ACC112 (cell line): ENCODE data around the gene AGAP1.
A peak's percentile ranks its signal among the peaks of the same experiment; 100 is the strongest.

Source experiments
- H2AFZ ChIP-seq: fragments of 200-600 bp; sonication (generic); one replicate; pipeline ENCODE4 v1.6.0; 2017; ENCODE audit warnings: antibody characterized with exemption, low read length; ENCODE audit not compliant: unreplicated experiment
- H3K27ac ChIP-seq: fragments of 200-600 bp; sonication (generic); 2 replicates; pipeline ENCODE4 v1.5.1; 2014; ENCODE audit warnings: low read depth, mild to moderate bottlenecking, antibody characterized with exemption, low read length, moderate library complexity
- H3K27me3 ChIP-seq: fragments of 200-600 bp; sonication (generic); 2 replicates; pipeline ENCODE4 v1.6.1; 2014; ENCODE audit warnings: mild to moderate bottlenecking, antibody characterized with exemption, low read length, moderate library complexity, mixed read lengths; ENCODE audit not compliant: insufficient read depth
- H3K36me3 ChIP-seq: fragments of 200-600 bp; sonication (generic); 2 replicates; pipeline ENCODE4 v1.6.1; 2016; ENCODE audit warnings: mild to moderate bottlenecking, antibody characterized with exemption, low read length, moderate library complexity, mixed read lengths; ENCODE audit not compliant: insufficient read depth
- H3K4me1 ChIP-seq: fragments of 200-600 bp; sonication (generic); one replicate; pipeline ENCODE4 v1.6.1; 2016; ENCODE audit warnings: low read length, mixed read lengths; ENCODE audit not compliant: insufficient read depth, unreplicated experiment, control insufficient read depth
- H3K4me3 ChIP-seq: fragments of 200-600 bp; sonication (generic); 2 replicates; pipeline ENCODE4 v1.5.1; 2014; ENCODE audit warnings: mild to moderate bottlenecking, low read depth, low read length
- H3K79me2 ChIP-seq: fragments of 200-600 bp; sonication (generic); one replicate; pipeline ENCODE4 v1.6.0; 2016; ENCODE audit warnings: low read length; ENCODE audit not compliant: control insufficient read depth, unreplicated experiment, insufficient read depth

The AGAP1 gene

DNA sequence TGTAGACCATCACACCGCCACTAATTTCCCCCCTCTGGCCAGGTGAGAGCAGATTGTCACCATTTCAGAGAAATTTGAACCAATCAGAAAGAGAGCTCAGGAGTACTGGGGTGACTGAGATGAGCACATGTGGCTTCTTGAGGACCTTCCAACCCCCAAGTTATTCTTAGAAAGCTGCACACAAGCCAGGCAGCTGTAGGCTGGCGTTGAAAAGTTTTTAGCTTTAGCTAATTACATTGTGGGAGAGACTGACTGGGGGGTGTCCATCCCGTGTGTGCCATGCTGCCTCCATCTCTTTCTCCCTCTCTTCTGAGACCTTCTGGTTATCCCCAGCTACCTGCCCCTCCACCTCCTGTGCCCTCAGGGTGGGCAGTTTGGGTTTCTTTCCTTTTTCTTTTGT lies 154.0 kb downstream of the AGAP1 start:
- Histone ChIP-seq H3K79me2 (peaks cover 29% of the 10 kb centered on the region), H3K27ac (no peak overlapping the region), H2AFZ (no peak overlapping the region), H3K36me3 (no peaks in the 10 kb centered on the region), H3K27me3 (no peaks in the 10 kb centered on the region), H3K4me3 (no peak overlapping the region), H3K4me1 (no peaks in the 10 kb centered on the region)

DNA sequence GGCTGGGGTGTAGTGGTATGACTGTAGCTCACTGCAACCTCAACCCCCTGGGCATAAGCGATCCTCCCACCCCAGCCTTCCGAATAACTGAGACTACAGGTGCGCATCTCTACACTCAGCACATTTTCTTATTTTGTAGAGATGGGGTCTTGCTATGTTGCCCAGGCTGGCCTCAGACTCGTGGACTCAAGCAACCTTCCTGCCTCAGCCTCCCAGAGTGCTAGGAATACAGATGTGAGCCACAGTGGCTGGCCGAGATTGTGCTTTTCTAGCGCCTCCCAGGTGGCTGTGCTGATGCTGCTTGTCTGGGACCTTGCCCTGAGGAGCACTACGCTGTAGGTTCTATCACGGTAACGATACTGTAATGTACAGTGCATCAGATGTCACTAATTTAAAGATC lies 155.6 kb downstream of the AGAP1 start:
- peaks cover 8% of the 10 kb centered on the region for H3K4me1 ChIP-seq

DNA sequence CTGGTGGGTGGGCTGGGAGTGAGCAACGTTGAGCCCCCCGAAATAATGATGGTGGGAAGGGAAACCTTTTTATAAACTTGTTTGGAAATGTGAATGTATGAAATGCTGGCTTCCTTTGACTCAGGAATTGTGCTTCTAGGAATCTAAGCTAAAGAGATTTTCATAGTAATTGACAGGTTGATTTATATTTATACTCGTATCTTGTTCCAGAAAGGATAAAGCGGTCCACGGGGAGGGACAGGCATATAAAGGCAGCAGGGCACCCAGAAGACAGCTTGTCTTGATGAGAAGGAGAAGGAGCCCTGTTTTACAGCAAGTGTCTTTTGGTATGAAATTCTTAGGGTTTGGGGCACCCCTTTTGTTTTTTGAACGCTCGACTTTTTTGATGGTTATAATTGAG lies 157.8 kb downstream of the AGAP1 start:
- no peak overlapping the region for H3K27ac ChIP-seq

More for the DNA sequence above, 155.6 kb downstream of the AGAP1 start:
- Histone ChIP-seq H3K27me3 (no peaks in the 10 kb centered on the region), H3K27ac (no peak overlapping the region), H2AFZ (no peak overlapping the region), H3K36me3 (no peaks in the 10 kb centered on the region), H3K79me2 (peaks cover 28% of the 10 kb centered on the region), H3K4me3 (no peak overlapping the region)

DNA sequence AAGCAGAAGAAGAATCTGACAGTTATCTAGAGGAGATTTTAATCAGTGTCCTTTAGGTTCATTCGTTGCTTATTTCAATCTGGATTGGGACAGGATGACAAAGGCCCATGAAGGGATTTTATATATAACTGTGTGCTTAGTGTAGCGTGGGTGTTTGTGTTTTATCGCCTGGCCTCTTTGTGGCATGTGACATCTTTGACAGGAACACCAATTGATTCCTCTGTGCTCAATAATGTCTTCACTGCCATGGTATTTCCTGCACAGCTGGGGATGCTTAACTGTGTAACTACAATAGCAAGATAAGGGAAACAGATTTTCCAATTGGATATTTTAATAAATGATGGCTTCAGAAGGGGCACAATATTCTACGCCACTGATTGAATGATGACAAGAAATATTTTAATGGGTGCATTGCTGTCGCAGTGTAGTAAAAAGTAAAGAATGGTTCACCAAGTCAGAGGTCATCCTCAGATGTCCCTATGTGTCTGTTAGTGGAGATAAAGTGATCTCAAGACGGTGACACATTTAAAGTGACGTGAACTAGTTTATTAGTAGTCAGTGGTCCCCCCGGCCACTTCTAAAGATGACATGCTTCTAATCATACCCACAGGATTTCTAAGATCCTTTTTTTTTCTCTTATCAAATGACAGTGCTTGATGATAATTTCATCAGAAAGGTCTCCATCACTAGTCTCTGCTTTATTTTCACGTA lies 160.4 kb downstream of the AGAP1 start:
- Histone ChIP-seq H3K36me3 (no peaks in the 10 kb centered on the region), H3K79me2 (peaks cover 23% of the 10 kb centered on the region), H2AFZ (no peak overlapping the region), H3K4me1 (peaks cover 10% of the 10 kb centered on the region), H3K27me3 (no peaks in the 10 kb centered on the region), H3K27ac (no peak overlapping the region), H3K4me3 (no peak overlapping the region)

More for the DNA sequence above, 157.8 kb downstream of the AGAP1 start:
- H3K27me3 ChIP-seq: no peaks in the 10 kb centered on the region
- no peak overlapping the region for H2AFZ ChIP-seq
- no peak overlapping the region for H3K4me3 ChIP-seq
- H3K79me2 ChIP-seq: peaks cover 20% of the 10 kb centered on the region
- H3K36me3 ChIP-seq: no peaks in the 10 kb centered on the region
- peaks cover 8% of the 10 kb centered on the region for H3K4me1 ChIP-seq

DNA sequence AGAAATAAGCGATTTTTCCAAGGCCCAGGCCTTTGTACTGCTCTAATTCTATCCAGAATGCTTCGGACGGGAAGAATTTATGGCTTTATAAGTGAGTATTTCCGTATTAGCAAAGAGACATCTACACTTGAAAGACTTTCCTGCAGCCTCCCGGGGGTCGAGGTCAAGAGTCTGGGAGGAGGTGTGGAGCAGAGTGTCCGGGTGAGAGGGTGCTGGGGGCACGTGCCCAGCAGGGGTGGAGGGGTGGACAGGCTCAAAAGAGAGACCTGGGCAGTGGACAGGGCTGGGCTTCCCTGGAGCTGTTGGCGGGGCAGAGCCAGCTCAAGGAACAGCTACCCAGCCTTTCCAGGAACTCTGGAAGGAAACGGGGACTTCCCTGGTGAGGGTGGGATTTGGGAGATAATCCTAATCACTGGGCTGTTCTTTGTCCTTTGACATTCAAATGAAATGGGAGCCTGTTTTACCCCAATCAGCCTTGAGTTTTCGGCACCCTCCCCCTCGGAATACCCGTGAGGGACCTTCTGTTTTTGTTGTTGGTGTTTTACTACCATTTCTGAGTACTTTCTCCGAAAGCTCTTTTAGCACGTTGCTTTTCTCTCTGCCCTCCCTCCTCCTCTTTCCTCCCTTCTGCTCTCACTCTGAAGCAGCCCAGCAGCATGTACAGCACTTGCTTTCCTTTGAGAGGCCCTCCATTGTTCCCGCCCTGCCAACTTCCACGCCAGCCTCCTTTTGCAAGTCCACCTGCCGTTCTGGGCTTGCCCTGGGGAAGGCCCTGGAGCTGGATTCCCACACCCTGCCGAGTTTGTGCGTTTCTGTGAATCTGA lies 164.7 kb downstream of the AGAP1 start:
- Histone ChIP-seq H3K27ac (no peak overlapping the region), H3K36me3 (no peaks in the 10 kb centered on the region), H3K27me3 (no peaks in the 10 kb centered on the region), H3K4me1 (peaks cover 29% of the 10 kb centered on the region), H3K79me2 (peaks cover 42% of the 10 kb centered on the region), H2AFZ (no peak overlapping the region), H3K4me3 (no peak overlapping the region)

DNA sequence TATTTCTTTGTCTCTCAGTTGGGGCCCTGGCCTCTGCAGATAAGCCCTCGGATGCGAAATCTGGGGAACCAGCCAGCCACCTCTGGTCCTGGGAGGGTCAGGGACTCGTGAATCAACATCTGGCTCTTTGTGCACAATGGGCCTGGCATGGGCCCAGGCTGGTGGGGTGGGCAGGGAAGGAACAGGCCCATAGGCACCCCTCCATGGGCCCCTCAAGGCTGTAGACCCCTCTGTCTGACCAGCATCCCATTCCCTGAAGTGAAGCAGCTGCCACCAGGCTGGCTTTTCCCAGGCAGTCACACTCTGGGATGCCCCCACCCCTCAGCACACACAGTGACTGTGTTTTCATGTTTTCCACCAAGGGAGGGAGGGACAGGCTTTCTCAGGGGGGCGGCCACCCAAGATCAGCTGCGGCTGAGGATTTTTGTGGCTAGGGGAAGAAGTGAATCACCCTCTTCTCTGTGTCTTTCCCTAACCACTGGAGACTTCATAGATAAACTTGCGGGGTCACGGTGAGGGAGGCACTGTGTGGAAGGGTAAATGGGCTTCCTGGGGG lies 166.0 kb downstream of the AGAP1 start:
- Histone ChIP-seq H3K27me3 (no peaks in the 10 kb centered on the region), H3K4me1 (peaks cover 21% of the 10 kb centered on the region), H3K79me2 (peaks cover 44% of the 10 kb centered on the region), H3K4me3 (no peak overlapping the region), H3K36me3 (no peaks in the 10 kb centered on the region), H3K27ac (peak overlapping the region; percentile 55; the same call in 1 of the 2 replicates), H2AFZ (no peak overlapping the region)

DNA sequence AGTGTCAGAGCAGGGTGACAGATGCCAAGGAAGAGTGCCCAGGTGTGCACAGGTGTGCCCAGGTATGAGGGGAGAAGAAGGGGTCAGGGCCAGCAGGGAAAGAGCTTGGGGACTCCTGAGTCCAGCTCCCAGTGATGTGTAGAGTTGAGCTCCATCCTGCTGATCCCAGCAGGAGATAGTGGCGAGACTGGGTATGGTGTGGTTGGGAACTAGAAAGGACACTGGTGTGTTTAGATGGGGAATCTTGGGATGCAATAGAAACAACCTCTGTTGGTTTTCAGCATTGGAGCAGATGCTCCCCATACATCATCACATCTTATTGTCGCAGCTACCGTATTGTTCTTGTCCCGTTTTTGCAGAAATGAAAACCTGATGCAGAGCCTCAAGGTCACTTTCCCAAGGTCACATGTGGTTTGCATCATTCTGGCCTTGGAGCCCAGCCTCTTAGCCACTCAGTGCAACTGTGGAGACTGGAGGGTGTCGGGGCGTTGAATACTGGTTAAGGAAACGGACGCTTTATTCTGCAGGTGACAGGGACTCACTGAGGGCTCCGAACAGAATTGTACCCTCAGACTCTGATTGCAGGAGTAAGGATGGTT lies 166.7 kb downstream of the AGAP1 start:
- Histone ChIP-seq H3K4me1 (peaks cover 21% of the 10 kb centered on the region), H3K27me3 (no peaks in the 10 kb centered on the region), H3K27ac (no peak overlapping the region; the same call in 1 of the 2 replicates), H3K36me3 (no peaks in the 10 kb centered on the region), H3K4me3 (no peak overlapping the region), H3K79me2 (peaks cover 51% of the 10 kb centered on the region), H2AFZ (no peak overlapping the region)

DNA sequence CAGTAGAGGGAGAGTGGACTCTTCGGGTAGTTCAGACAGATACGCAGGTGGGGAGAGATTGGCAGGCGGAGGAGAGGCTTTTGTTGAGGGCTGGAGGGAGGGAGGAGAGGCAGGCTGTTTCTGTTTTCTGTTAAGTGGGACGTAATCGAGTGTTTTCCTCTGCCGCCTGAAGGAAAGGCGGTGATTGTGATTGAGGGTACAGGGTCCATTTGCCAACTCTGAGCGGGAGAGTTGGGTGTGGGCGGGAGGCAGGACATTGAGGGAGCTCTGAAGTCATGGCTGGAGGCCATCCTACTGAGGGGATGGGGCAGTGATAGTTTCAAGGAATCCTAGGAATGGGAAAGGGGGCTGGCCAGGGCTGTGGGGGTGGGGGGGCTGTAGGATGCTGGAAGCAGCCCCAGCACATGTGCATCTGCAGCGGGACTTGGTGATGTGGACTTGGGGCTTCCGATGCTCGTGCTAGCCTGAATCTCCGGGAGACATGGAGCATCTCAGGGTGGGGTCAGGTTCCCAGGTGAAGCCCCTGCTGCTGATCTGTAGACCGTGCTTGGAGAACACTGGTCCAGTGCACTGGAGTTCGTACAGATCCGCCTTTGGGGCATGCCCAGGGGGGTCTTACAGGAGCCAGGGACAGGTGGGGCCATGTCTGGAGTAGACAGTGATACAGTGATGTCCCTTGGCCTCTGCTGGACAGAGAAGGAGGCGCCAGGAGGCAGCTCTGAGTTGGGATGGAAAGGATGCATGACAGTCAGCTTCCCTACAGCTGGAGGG lies 167.5 kb downstream of the AGAP1 start:
- peaks cover 54% of the 10 kb centered on the region for H3K79me2 ChIP-seq
- H3K4me3 ChIP-seq: no peak overlapping the region
- H3K27me3 ChIP-seq: no peaks in the 10 kb centered on the region
- no peak overlapping the region for H3K27ac ChIP-seq
- peaks cover 21% of the 10 kb centered on the region for H3K4me1 ChIP-seq
- H3K36me3 ChIP-seq: no peaks in the 10 kb centered on the region
- H2AFZ ChIP-seq: no peak overlapping the region

DNA sequence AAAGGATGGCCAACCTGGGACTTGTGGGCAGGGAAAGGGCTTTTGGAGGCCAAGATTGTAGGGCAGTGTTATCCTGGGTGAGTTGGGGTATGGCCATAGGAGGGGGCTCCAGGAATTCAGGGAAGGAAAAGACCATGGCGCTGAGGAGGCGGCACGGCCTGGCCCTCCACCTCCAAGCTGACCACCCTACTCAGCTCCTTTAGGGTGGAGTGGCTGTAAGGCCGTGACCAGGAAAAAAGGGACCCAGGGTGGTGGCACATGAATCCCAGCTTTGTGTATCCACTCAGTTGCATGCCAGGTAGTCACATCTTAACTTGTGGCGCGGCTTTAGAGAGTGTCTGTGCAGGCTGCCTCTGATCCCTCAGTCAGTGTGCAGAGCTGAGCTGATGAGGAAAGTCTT lies 168.1 kb downstream of the AGAP1 start:
- peaks cover 21% of the 10 kb centered on the region for H3K4me1 ChIP-seq
- peaks cover 51% of the 10 kb centered on the region for H3K79me2 ChIP-seq
- no peak overlapping the region for H2AFZ ChIP-seq
- H3K27ac ChIP-seq: no peak overlapping the region
- H3K36me3 ChIP-seq: no peaks in the 10 kb centered on the region
- H3K27me3 ChIP-seq: no peaks in the 10 kb centered on the region
- H3K4me3 ChIP-seq: no peak overlapping the region

DNA sequence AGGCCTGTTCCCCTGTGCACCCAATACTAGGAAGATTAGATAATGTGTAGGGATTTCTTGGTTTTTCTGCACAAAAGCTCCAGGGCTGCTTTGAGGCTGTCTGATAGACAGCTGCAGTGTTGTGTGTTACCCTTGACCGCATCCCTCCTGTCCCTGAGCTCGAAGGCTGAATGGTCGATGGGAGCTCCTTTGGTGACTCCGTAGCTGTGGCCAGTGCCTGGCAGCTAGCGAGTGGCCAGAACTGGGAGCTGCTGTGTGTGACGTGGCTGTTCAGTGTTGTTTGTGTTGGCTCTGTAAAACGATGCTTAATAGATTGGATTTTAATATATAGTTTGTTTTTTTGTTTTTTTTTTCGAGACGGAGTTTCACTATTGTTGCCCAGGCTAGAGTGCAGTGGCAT lies 170.0 kb downstream of the AGAP1 start:
- H2AFZ ChIP-seq: no peak overlapping the region
- H3K36me3 ChIP-seq: no peaks in the 10 kb centered on the region
- H3K4me1 ChIP-seq: peaks cover 21% of the 10 kb centered on the region
- no peaks in the 10 kb centered on the region for H3K27me3 ChIP-seq
- no peak overlapping the region for H3K4me3 ChIP-seq
- H3K79me2 ChIP-seq: peaks cover 48% of the 10 kb centered on the region
- H3K27ac ChIP-seq: no peak overlapping the region
